Measurements from ENCODE around the gene ZNF10.

- TF ChIP-seq CTCF (IDR thresholded peaks at IDR 0.05; ENCODE audit: low read depth, low read length, missing input control) (no peak), JUND (IDR thresholded peaks at IDR 0.05) (no peak), REST (IDR thresholded peaks at IDR 0.05) (no peak), TAF1 (conservative IDR thresholded peaks at IDR 0.05) (no peak), SP1 (IDR thresholded peaks at IDR 0.05) (no peak)
- TF ChIP-seq, protein P1, sequence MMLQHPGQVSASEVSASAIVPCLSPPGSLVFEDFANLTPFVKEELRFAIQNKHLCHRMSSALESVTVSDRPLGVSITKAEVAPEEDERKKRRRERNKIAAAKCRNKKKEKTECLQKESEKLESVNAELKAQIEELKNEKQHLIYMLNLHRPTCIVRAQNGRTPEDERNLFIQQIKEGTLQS (IDR thresholded peaks at IDR 0.05), result no peak
These were observed 71.5 kb downstream of the ZNF10 start for GRCh38 chr12:133201888-133202287.

All from liver (tissue), 3 donors.